NB4 (cell line): Measurements from ENCODE around the gene CCDC170.
"Not testable (repeated sequence)": the region's sequence is repeated elsewhere in the genome, so short reads cannot be mapped to it uniquely, and the experiment has no call there.

Source experiments
- DNase-seq: peaks from one replicate; pipeline ENCODE4 v3.0.0; 2010; ENCODE audit warnings: low read depth
- H3K4me3 ChIP-seq: one replicate; pipeline ENCODE4 v1.5.1; 2011; ENCODE audit warnings: mild to moderate bottlenecking, low read depth, low read length, moderate library complexity
- CTCF ChIP-seq: IDR thresholded peaks from one replicate; pipeline ENCODE4 v1.5.1; 2012; ENCODE audit warnings: low read depth, low read length
- MAX ChIP-seq: IDR thresholded peaks from 2 replicates; pipeline ENCODE4 v1.6.1; 2011; ENCODE audit warnings: low read depth, low read length
- MYC ChIP-seq: IDR thresholded peaks from 2 replicates; pipeline ENCODE4 v1.6.1; 2011; ENCODE audit warnings: low read depth, low read length
- POLR2A ChIP-seq: IDR thresholded peaks from 2 replicates; pipeline ENCODE4 v1.6.1; 2011; ENCODE audit warnings: mild to moderate bottlenecking; ENCODE audit not compliant: insufficient read length; ENCODE audit errors: extremely low read depth

CCDC170 gene

GRCh38 chr6:151535476-151536187 lies 41.8 kb downstream of the CCDC170 start:
- no peak overlapping the region for H3K4me3 ChIP-seq
- DNase-seq = no peak
- TF ChIP-seq MAX (no peak), MYC (no peak), POLR2A (no peak), CTCF (no peak)

GRCh38 chr6:151536188-151536479 lies 42.3 kb downstream of the CCDC170 start:
- TF ChIP-seq MYC = no peak

GRCh38 chr6:151537556-151537955 lies 43.7 kb downstream of the CCDC170 start:
- no peak for DNase-seq
- TF ChIP-seq CTCF = no peak

More at GRCh38 chr6:151536188-151536479, 42.3 kb downstream of the CCDC170 start:
- DNase-seq = no peak
- no peak overlapping the region for H3K4me3 ChIP-seq

GRCh38 chr6:151539506-151540268 lies 45.9 kb downstream of the CCDC170 start:
- DNase-seq = no peak
- TF ChIP-seq MAX (no peak), MYC (no peak), CTCF (no peak), POLR2A (no peak)
- no peak overlapping the region for H3K4me3 ChIP-seq

More at GRCh38 chr6:151537556-151537955, 43.7 kb downstream of the CCDC170 start:
- no peak overlapping the region for H3K4me3 ChIP-seq

GRCh38 chr6:151544453-151544852 lies 50.6 kb downstream of the CCDC170 start:
- TF ChIP-seq MAX (no peak), CTCF (no peak), POLR2A (no peak), MYC (no peak)
- no peak for DNase-seq
- no peak overlapping the region for H3K4me3 ChIP-seq

GRCh38 chr6:151544884-151545283 lies 51.1 kb downstream of the CCDC170 start:
- H3K4me3 ChIP-seq, DNase-seq: not testable (repeated sequence)
